A549 (cell line): ENCODE data around the gene LSM12.

Experiments
- BHLHE40 ChIP-seq: IDR thresholded peaks from 2 replicates; pipeline ENCODE4 v1.6.1; 2012; ENCODE audit warnings: low read depth, low read length, inconsistent platforms
- HOXA7 ChIP-seq: fragments of 250-450 bp; sonication (Bioruptor Pico); IDR thresholded peaks from 2 replicates; pipeline ENCODE4 v1.5.0; 2020; ENCODE audit warnings: mild to moderate bottlenecking, moderate library complexity
- JUN ChIP-seq, 2 experiments: fragments of >200 bp; sonication (Bioruptor Twin); formaldehyde crosslinking; IDR thresholded peaks; 2 replicates in 1 of 2; 3 replicates in 1 of 2; pipeline ENCODE4 v1.6.1; 2016 to 2017
- POLR2A ChIP-seq: IDR thresholded peaks from 2 replicates; pipeline ENCODE4 v1.6.1; 2012; ENCODE audit warnings: mild to moderate bottlenecking, low read length

DNA sequence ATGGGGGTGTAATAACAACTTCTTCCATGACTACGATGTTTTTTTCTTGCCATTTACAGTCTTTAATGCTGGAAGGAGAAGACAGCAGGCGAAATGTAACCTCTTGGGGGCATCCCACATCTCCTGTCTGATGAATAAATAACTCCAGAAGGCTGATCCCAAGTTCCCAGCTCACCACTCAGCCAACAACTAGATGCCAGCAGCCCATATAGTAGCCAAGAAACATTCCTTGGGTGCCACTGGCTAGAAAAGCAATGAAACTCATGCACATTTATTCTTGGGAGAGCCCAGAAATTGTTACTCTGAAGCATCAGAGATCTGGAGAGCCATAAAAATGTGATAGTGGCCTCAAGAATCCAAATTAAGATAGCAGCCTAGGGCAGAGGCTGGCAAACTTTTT lies 29.0 kb downstream of the LSM12 start:
- TF ChIP-seq POLR2A (no peak), HOXA7 (CRISPR knock-in tag) (no peak), JUN (IDR thresholded peaks at IDR 0.05) (no peak), BHLHE40 (no peak)
